Hypothalamus (tissue), 51 donors: ENCODE measurements around the gene TEX19.
A peak's percentile ranks its signal among the peaks of the same experiment; 100 is the strongest.

Experiments used
- DNase-seq, 51 donors: peaks; one replicate each; lab custom pipeline; 2025; lab: John Stamatoyannopoulos, UW

Gene TEX19

GRCh38 chr17:82386255-82386831 lies 27.3 kb downstream of the TEX19 start:
- DNase-seq, result no peak

GRCh38 chr17:82386881-82387704 lies 28.0 kb downstream of the TEX19 start:
- no peak for DNase-seq

- DNase-seq, result no peak
Measured at GRCh38 chr17:82387705-82388106, 28.7 kb downstream of the TEX19 start.

- DNase-seq, result no peak
Measured at GRCh38 chr17:82388223-82388921, 29.3 kb downstream of the TEX19 start.

- no peak for DNase-seq
Measured at GRCh38 chr17:82388922-82389283, 29.9 kb downstream of the TEX19 start.

- DNase-seq, result no peak
Measured at GRCh38 chr17:82389379-82389778, 30.3 kb downstream of the TEX19 start.

GRCh38 chr17:82390015-82390859 lies 31.2 kb downstream of the TEX19 start:
- no peak for DNase-seq

GRCh38 chr17:82390860-82391435 lies 31.9 kb downstream of the TEX19 start:
- DNase-seq, result no peak

- no peak for DNase-seq
Measured at GRCh38 chr17:82391496-82392066, 32.5 kb downstream of the TEX19 start.

GRCh38 chr17:82392209-82392920 lies 33.3 kb downstream of the TEX19 start:
- no peak for DNase-seq

- no peak for DNase-seq
Measured at GRCh38 chr17:82392941-82393340, 33.9 kb downstream of the TEX19 start.

- no peak for DNase-seq
Measured at GRCh38 chr17:82394278-82394677, 35.2 kb downstream of the TEX19 start.

- DNase-seq, result no peak
Measured at GRCh38 chr17:82396601-82397435, 37.8 kb downstream of the TEX19 start.

GRCh38 chr17:82397449-82398335 lies 38.6 kb downstream of the TEX19 start:
- no peak for DNase-seq

- DNase-seq, result peak in 34 of 51 donors; percentile 4 to 65 (median 32)
Measured at GRCh38 chr17:82399041-82399441, 40.0 kb downstream of the TEX19 start.

GRCh38 chr17:82399601-82400101 lies 40.6 kb downstream of the TEX19 start:
- no peak for DNase-seq

GRCh38 chr17:82400206-82400605 lies 41.2 kb downstream of the TEX19 start:
- DNase-seq, result no peak
